HAP-1 (cell line): Measurements from ENCODE around the gene ECPAS.
"Not testable (repeated sequence)": the region's sequence is repeated elsewhere in the genome, so short reads cannot be mapped to it uniquely, and the experiment has no call there.

Source experiments
- DNase-seq, 2 experiments: peaks; one replicate each; pipeline ENCODE4 v3.0.0-alpha.2; 2016 to 2020; ENCODE audit warnings: low spot score in 2 of 2
- H3K27me3 ChIP-seq: fragments of 250-450 bp; sonication (Bioruptor Pico); 2 replicates; pipeline ENCODE4 v1.5.1; 2020; ENCODE audit warnings: low read depth, mild to moderate bottlenecking, moderate library complexity
- H3K36me3 ChIP-seq: fragments of 250-450 bp; sonication (Bioruptor Pico); replicated peaks from 2 replicates; pipeline ENCODE4 v1.5.1; 2020; ENCODE audit warnings: mild to moderate bottlenecking
- H3K4me1 ChIP-seq: fragments of 250-450 bp; sonication (Bioruptor Pico); 2 replicates; pipeline ENCODE4 v1.5.1; 2020; ENCODE audit warnings: mild to moderate bottlenecking
- H3K4me3 ChIP-seq: fragments of 250-450 bp; sonication (Bioruptor Pico); 2 replicates; pipeline ENCODE4 v1.5.1; 2020; ENCODE audit warnings: mild to moderate bottlenecking, moderate library complexity
- H3K9me3 ChIP-seq: fragments of 250-450 bp; sonication (Bioruptor Pico); 2 replicates; pipeline ENCODE4 v1.5.1; 2020; ENCODE audit warnings: mild to moderate bottlenecking, moderate library complexity
- in situ Hi-C: fragments of 300-500 bp; cut with MboI; formaldehyde crosslinking; loops from 3 replicates; pipeline ENCODE4 v1.14.3; 2020; ENCODE audit warnings: low sequenced_read_pairs, inconsistent platforms, mixed read lengths

ECPAS gene

GRCh38 chr9:111455638-111456037, 28.5 kb downstream of the ECPAS start:
- Histone ChIP-seq H3K9me3 (no peaks in the 10 kb centered on the region), H3K4me1 (peaks cover 12% of the 10 kb centered on the region), H3K4me3 (no peak overlapping the region), H3K27me3 (no peaks in the 10 kb centered on the region), H3K36me3 (no peaks in the 10 kb centered on the region)
- DNase-seq, result no peak
- in situ Hi-C loops, result no loop called here

GRCh38 chr9:111454751-111455150, 29.4 kb downstream of the ECPAS start:
- Histone ChIP-seq H3K4me3 (no peak overlapping the region), H3K36me3 (peaks cover 5% of the 10 kb centered on the region), H3K4me1 (peaks cover 12% of the 10 kb centered on the region), H3K9me3 (no peaks in the 10 kb centered on the region), H3K27me3 (no peaks in the 10 kb centered on the region)
- in situ Hi-C loops, result no loop called here
- no peak for DNase-seq

- Histone ChIP-seq H3K4me3 (no peak overlapping the region), H3K36me3 (peaks cover 5% of the 10 kb centered on the region), H3K9me3 (no peaks in the 10 kb centered on the region), H3K27me3 (no peaks in the 10 kb centered on the region), H3K4me1 (peaks cover 4% of the 10 kb centered on the region)
- DNase-seq, result no peak
- in situ Hi-C loops, result no loop called here
Observed at GRCh38 chr9:111451570-111451969, 32.6 kb downstream of the ECPAS start.

GRCh38 chr9:111450124-111450523, 34.1 kb downstream of the ECPAS start:
- DNase-seq, result no peak
- no peaks in the 10 kb centered on the region for H3K27me3 ChIP-seq

GRCh38 chr9:111449705-111450104, 34.5 kb downstream of the ECPAS start:
- in situ Hi-C loops, result no loop called here
- no peak for DNase-seq
- Histone ChIP-seq H3K36me3 (peaks cover 8% of the 10 kb centered on the region), H3K9me3 (no peaks in the 10 kb centered on the region), H3K4me1 (no peaks in the 10 kb centered on the region; the same call in 1 of the 2 replicates), H3K4me3 (no peak overlapping the region), H3K27me3 (no peaks in the 10 kb centered on the region)

More at GRCh38 chr9:111450124-111450523, 34.1 kb downstream of the ECPAS start:
- Histone ChIP-seq H3K4me1 (no peaks in the 10 kb centered on the region; the same call in 1 of the 2 replicates), H3K9me3 (no peaks in the 10 kb centered on the region), H3K36me3 (peaks cover 8% of the 10 kb centered on the region), H3K4me3 (no peak overlapping the region)
- in situ Hi-C loops, result no loop called here

GRCh38 chr9:111445799-111446198, 38.4 kb downstream of the ECPAS start:
- H3K27me3 ChIP-seq, H3K4me1 ChIP-seq, in situ Hi-C loops, H3K9me3 ChIP-seq, H3K4me3 ChIP-seq, DNase-seq: not testable (repeated sequence)
- H3K36me3 ChIP-seq, result peaks cover 14% of the 10 kb centered on the region

GRCh38 chr9:111443454-111443853, 40.7 kb downstream of the ECPAS start:
- in situ Hi-C loops, result no loop called here
- peaks cover 12% of the 10 kb centered on the region for H3K36me3 ChIP-seq
- no peak overlapping the region for H3K4me3 ChIP-seq
- no peaks in the 10 kb centered on the region for H3K27me3 ChIP-seq
- H3K9me3 ChIP-seq, result no peaks in the 10 kb centered on the region
- DNase-seq, result no peak
- H3K4me1 ChIP-seq, result no peaks in the 10 kb centered on the region; the same call in 1 of the 2 replicates

GRCh38 chr9:111442360-111443027, 41.7 kb downstream of the ECPAS start:
- DNase-seq, result no peak
- Histone ChIP-seq H3K36me3 (peaks cover 12% of the 10 kb centered on the region), H3K27me3 (no peaks in the 10 kb centered on the region), H3K4me3 (no peak overlapping the region), H3K9me3 (no peaks in the 10 kb centered on the region), H3K4me1 (no peaks in the 10 kb centered on the region; the same call in 1 of the 2 replicates)
- in situ Hi-C loops, result no loop called here

GRCh38 chr9:111440226-111440625, 44.0 kb downstream of the ECPAS start:
- in situ Hi-C loops, result no loop called here
- H3K4me3 ChIP-seq, result no peak overlapping the region
- peaks cover 19% of the 10 kb centered on the region for H3K36me3 ChIP-seq
- H3K27me3 ChIP-seq, result no peaks in the 10 kb centered on the region
- no peaks in the 10 kb centered on the region for H3K9me3 ChIP-seq
- no peaks in the 10 kb centered on the region; the same call in 1 of the 2 replicates for H3K4me1 ChIP-seq
- no peak for DNase-seq

GRCh38 chr9:111438541-111439235, 45.5 kb downstream of the ECPAS start:
- in situ Hi-C loops, result no loop called here

GRCh38 chr9:111436571-111436970, 47.6 kb downstream of the ECPAS start:
- Histone ChIP-seq H3K27me3 (no peaks in the 10 kb centered on the region), H3K4me3 (no peak overlapping the region), H3K36me3 (peaks cover 32% of the 10 kb centered on the region), H3K4me1 (no peaks in the 10 kb centered on the region; the same call in 1 of the 2 replicates), H3K9me3 (no peaks in the 10 kb centered on the region)
- no peak for DNase-seq
- in situ Hi-C loops, result no loop called here

More at GRCh38 chr9:111438541-111439235, 45.5 kb downstream of the ECPAS start:
- H3K9me3 ChIP-seq, result no peaks in the 10 kb centered on the region
- no peak for DNase-seq
- peaks cover 23% of the 10 kb centered on the region for H3K36me3 ChIP-seq
- H3K4me3 ChIP-seq, result no peak overlapping the region
- no peaks in the 10 kb centered on the region; the same call in 1 of the 2 replicates for H3K4me1 ChIP-seq
- no peaks in the 10 kb centered on the region for H3K27me3 ChIP-seq

- no peak for DNase-seq
- Histone ChIP-seq H3K9me3 (no peaks in the 10 kb centered on the region), H3K4me1 (no peaks in the 10 kb centered on the region; the same call in 1 of the 2 replicates), H3K36me3 (peaks cover 46% of the 10 kb centered on the region), H3K27me3 (no peaks in the 10 kb centered on the region), H3K4me3 (no peak overlapping the region)
- in situ Hi-C loops, result no loop called here
Observed at GRCh38 chr9:111433082-111433481, 51.1 kb downstream of the ECPAS start.

GRCh38 chr9:111431684-111432083, 52.5 kb downstream of the ECPAS start:
- Histone ChIP-seq H3K36me3 (peaks cover 44% of the 10 kb centered on the region), H3K27me3 (no peaks in the 10 kb centered on the region), H3K4me1 (no peaks in the 10 kb centered on the region), H3K4me3 (no peak overlapping the region), H3K9me3 (no peaks in the 10 kb centered on the region)
- DNase-seq, result no peak
- in situ Hi-C loops, result no loop called here

GRCh38 chr9:111429175-111429574, 55.0 kb downstream of the ECPAS start:
- no peak overlapping the region for H3K4me3 ChIP-seq

More at GRCh38 chr9:111429175-111429574, 55.0 kb downstream of the ECPAS start:
- Histone ChIP-seq H3K36me3 (peaks cover 45% of the 10 kb centered on the region), H3K27me3 (no peaks in the 10 kb centered on the region), H3K4me1 (no peaks in the 10 kb centered on the region), H3K9me3 (no peaks in the 10 kb centered on the region)
- DNase-seq, result no peak
- in situ Hi-C loops, result no loop called here
